ENCODE results near the gene EIF4A3.

DNA sequence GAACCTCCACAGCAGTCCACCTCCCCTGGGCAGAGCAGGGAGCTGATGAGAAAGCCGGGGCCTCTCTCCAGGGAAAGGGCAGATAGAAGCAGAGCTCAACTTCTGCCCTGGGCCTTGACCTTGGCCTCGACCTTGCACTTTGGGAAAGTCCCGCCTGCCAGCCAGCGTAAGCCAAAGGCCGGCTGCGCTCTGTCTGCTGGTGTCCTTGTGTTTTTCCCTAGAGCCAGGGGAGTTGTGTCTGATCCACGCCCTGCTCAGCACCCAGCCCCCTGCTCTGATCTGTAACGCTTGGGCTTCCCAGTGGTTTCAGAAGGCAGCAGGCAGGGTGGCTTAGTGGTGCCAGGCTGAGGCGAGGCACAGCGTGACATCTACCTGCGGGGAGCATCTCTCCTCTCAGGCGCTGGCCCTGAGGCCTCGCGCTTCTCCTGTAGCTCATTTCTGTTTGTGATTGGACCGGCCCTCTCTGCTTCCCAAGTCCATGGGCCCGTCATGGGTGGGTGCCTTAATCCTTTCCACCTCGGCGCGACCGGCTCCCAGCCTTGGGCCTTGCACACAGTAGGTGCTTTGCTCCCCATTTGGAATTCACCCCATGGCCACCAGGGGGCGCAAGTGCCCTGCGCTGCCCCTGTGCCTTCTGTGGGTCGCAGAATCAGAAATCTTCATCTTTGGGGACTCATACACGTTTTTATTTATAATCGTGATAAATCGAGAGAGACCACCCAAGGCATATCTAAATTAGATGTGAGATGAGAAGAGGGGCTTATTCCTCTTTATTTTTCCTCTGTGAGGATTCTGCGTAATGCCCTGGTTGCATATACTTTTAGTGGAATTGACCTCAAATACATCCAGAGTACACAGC, 49.0 kb upstream of the EIF4A3 start:
- TF ChIP-seq, protein P1, sequence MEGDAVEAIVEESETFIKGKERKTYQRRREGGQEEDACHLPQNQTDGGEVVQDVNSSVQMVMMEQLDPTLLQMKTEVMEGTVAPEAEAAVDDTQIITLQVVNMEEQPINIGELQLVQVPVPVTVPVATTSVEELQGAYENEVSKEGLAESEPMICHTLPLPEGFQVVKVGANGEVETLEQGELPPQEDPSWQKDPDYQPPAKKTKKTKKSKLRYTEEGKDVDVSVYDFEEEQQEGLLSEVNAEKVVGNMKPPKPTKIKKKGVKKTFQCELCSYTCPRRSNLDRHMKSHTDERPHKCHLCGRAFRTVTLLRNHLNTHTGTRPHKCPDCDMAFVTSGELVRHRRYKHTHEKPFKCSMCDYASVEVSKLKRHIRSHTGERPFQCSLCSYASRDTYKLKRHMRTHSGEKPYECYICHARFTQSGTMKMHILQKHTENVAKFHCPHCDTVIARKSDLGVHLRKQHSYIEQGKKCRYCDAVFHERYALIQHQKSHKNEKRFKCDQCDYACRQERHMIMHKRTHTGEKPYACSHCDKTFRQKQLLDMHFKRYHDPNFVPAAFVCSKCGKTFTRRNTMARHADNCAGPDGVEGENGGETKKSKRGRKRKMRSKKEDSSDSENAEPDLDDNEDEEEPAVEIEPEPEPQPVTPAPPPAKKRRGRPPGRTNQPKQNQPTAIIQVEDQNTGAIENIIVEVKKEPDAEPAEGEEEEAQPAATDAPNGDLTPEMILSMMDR (IDR thresholded peaks at IDR 0.05), result peak; percentile 44 to 69 (median 58)
- TF ChIP-seq POLR2A (IDR thresholded peaks at IDR 0.05), result no peak
